GM18867 (cell line): ENCODE data around the gene SRRM3.
"Not testable (repeated sequence)": the region's sequence is repeated elsewhere in the genome, so short reads cannot be mapped to it uniquely, and the experiment has no call there.

ENCODE experiments used
- ATAC-seq: cut with Tn5 transposase; IDR thresholded peaks from one replicate; pipeline ENCODE4 v1.9.1; 2021; ENCODE audit warnings: mild to moderate bottlenecking, moderate library complexity; ENCODE audit not compliant: unreplicated experiment

SRRM3 gene

DNA sequence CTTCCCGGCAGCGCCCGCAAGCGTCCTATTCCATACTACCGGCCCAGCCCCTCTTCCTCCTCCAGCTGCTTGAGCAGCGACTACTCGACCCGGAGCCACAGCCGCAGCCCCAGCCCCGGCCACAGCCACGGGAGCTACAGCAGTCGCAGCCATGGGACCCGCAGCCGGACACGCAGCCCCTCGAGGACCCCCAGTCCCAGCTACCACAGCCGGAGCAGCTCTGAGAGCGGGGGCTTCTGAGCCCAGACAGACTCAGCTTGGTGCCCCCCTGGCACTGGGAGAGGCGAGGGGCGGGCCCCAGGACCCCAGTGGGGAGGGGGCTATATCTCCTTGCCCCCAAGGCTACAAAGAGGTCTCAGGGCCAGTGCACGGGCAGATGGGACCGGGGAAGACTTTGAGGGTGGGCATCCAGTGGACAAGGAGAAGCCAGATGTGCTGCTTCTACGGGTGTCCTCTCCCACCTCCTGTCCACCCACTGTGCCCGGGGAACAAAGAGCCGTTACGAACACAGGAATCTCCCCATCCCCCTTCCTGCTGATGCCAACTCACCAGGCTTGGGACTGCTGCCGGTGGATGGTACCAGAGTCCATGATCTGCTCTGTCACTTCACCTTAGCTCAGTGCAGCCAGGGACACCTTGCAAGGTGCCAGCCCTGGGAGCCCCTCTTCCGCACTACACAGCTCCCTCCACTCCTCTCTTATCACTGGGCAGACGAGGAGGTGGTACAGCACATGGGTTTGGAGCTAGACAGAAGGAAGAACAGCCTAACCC is 84.1 kb downstream of the SRRM3 start:
- no peak for ATAC-seq

DNA sequence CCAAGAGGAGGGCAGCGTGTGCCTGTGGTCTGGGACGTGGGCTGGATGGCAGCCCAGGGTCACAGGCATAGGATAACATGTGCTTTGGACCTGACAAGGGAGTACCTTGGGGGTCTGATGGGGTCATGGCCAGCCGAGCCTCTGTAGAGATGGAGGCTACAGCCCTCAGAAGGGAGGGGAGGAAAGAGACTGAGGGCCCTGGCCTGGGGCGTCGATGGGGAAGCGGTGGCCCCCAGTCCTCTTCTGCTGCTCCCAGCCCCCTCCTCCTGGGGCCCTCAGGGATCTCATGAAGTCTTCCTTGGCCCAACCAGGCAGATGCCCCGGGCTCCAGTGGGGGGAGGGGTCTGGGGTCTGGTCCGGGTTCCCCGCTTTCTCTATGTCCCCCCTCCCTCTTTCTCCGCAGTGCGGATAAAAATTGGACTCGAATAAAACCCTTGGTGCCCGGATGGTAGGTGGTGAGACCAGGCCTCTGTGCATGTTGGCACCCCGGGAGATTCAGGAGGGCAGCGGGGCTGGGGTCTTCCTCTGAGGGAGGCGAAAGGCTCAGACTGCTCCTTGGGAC is 85.2 kb downstream of the SRRM3 start:
- ATAC-seq = no peak

- not testable (repeated sequence) for ATAC-seq
Measured at GRCh38 chr7:76290847-76291350, 89.2 kb downstream of the SRRM3 start.

- peak; percentile 72 for ATAC-seq
Measured at GRCh38 chr7:76291351-76292212, 89.9 kb downstream of the SRRM3 start.

- ATAC-seq = no peak
Measured at GRCh38 chr7:76292213-76292573, 90.5 kb downstream of the SRRM3 start.

GRCh38 chr7:76292911-76293310 is 91.2 kb downstream of the SRRM3 start:
- ATAC-seq = not testable (repeated sequence)

- ATAC-seq = no peak
Measured at GRCh38 chr7:76293407-76293901, 91.8 kb downstream of the SRRM3 start.

DNA sequence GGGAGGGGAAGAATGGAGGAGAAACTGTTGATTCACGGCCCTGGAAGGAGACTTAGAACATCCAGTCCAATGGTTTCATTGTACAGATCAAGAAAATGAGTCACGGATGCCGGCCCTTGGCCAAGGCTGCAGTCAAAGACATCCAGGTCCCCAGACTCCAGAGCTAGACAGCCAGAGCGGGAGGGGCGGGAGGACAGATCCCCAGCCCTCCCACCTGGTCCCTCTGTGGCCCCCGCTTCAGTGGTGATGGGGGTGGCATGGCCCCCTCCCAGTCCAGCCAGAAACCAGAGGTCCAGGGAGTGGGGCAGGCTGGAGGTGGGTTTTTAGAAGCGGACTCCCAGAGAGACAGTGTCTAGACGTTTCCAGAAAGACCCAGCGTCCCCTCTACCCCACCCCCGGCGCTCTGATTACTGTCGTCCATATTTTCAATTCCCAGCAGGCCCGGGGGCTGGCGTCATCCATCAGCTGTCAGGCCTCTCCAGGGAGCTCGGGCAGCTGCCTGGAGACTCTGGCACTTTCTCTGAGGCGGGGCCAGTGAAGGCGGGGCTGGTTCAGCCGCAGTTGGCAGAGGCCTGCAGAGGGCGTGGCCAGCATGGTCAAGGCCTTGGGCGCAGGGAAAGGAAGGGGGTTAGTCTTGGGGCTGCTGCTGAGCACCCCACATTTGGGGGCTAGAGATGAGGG is 92.8 kb downstream of the SRRM3 start:
- ATAC-seq = no peak

GRCh38 chr7:76296743-76297740 is 95.3 kb downstream of the SRRM3 start:
- ATAC-seq = no peak

DNA sequence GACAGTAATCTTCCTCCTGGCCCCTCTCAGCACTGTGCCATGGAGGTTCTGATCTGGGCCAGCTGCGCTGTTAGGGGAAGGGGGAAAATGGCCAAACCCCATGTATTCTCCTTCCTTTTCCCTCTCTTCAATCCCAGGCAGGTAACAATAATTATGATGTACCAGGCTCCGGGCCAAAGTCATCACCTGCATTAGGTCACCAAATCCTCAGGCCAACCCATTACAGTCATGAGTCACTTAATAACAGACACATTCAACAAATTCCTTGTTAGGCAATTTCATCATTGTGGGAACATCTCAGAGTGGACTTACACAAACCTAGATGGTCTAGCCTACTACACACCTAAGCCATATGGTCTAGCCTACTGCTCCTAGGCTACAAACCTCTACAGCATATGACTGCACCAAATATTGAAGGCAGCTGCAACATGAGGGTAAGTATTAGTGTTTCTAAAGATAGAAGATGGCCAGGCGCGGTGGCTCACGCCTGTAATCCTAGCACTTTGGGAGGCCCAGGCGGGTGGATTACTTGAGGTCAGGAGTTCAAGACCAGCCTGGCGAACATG is 98.6 kb downstream of the SRRM3 start:
- ATAC-seq = no peak

- no peak for ATAC-seq
Measured at GRCh38 chr7:76301000-76301399, 99.3 kb downstream of the SRRM3 start.

- ATAC-seq = peak; percentile 59
Measured at GRCh38 chr7:76302347-76303201, 100.9 kb downstream of the SRRM3 start, which contains the start of gene HSPB1. TSS of gene HSPB1 (plus strand) at chr7:76302673. CDS start at chr7:76302713, 40 bp downstream.

GRCh38 chr7:76303202-76304147 is 101.8 kb downstream of the SRRM3 start:
- ATAC-seq = peak; percentile 40

DNA sequence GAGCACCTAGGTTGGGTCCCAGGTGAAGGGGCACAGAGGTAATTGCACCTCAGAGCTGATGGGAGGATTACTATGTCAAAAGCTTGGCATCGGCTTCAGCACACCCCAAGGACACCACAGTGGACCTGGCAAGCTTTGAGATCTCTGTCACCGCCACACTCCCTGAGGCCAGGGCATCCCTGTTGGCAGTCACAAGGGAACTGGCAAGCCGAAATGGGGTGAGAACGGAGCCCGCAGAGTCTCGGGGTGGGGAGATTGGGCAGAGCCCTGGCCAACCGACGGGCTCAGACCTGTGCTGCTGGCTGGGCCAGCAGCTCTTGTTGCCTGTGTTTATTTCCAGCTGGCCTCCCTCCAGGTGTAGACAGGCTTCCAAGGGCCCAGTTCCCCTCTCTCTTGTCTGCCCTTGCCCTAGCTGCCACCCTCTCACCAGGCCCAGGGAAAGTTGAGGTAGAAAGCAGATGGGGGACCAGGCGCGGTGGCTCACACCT is 103.2 kb downstream of the SRRM3 start:
- ATAC-seq = no peak

DNA sequence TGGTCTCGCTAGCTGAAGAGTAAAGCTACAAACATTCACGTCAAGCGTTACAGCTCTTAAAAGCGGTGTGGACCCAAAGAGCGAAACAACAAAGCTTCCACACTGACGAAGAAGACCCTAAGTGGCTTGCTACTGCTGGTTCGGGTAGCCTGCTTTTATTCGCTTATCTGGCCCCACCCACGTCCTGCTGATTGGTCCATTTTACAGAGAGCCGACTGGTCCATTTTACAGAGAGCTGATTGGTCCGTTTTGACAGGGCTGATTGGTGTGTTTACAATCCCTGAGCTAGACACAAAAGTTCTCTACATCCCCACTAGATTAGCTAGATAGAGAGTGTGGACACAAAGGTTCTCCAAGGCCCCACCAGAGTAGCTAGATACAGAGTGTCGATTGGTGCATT is 107.2 kb downstream of the SRRM3 start:
- not testable (repeated sequence) for ATAC-seq

- not testable (repeated sequence) for ATAC-seq
Measured at GRCh38 chr7:76309341-76310101, 107.8 kb downstream of the SRRM3 start.
